GM12878 (cell line): ENCODE measurements around the gene TMC8. TPM values are rescaled to one million over a fixed set of nuclear protein-coding genes. Genes with fewer than 3 reads are reported as not detected.

Source experiments
- ATAC-seq: fragments of 200-7000 bp; cut with Tn5 transposase; 3 replicates; pipeline ENCODE4 v1.9.1; 2020; ENCODE audit warnings: mild to moderate bottlenecking, moderate library complexity
- BruUV-seq: library from RNA; stranded (reverse); fragments of 400-500 nt; replicated peaks from 2 replicates; lab custom pipeline; 2021; lab: Mats Ljungman, UMichigan
- CTCF ChIA-PET: fragments of 300-600 bp; sonication (Branson Sonifier 250); formaldehyde crosslinking; extraction: SDS; loops from one replicate; lab custom pipeline; 2021; ENCODE audit warnings: inconsistent platforms; lab: Yijun Ruan, JAX
- POLR2A ChIA-PET: fragments of 350-600 bp; formaldehyde crosslinking; extraction: SDS; loops from one replicate; lab custom pipeline; 2021; ENCODE audit warnings: inconsistent platforms; lab: Charles Lee
- RAD21 ChIA-PET: fragments of 300-600 bp; sonication (Branson Sonifier 250); formaldehyde crosslinking; loops from one replicate; lab custom pipeline; 2023; ENCODE audit warnings: antibody characterized with exemption; ENCODE audit not compliant: unreplicated experiment; lab: Charles Lee
- SMC1A ChIA-PET: fragments of 300-600 bp; sonication (Branson Sonifier 250); formaldehyde crosslinking; loops from one replicate; lab custom pipeline; 2023; ENCODE audit not compliant: unreplicated experiment, uncharacterized antibody; lab: Charles Lee
- DNase-seq: peaks from one replicate; pipeline ENCODE4 v3.0.0-alpha.2; 2011; ENCODE audit warnings: low read depth, low spot score
- FAIRE-seq: peaks from 3 replicates; lab custom pipeline; 2011; peaks lifted over from hg19 to GRCh38; lab: Jason Lieb, UNC
- H2AFZ ChIP-seq: 2 replicates; pipeline ENCODE4 v1.6.0; 2011; ENCODE audit warnings: low read depth, low read length, control low read depth; ENCODE audit not compliant: control insufficient read depth
- H3K27ac ChIP-seq: 2 replicates; pipeline ENCODE4 v1.5.1; 2011; ENCODE audit warnings: control low read depth; ENCODE audit not compliant: control insufficient read depth, insufficient read depth
- H3K27me3 ChIP-seq, 2 experiments: replicated peaks in 1 of 2; 2 replicates each; pipeline versions ENCODE4 v1.6.0 to v1.6.1; 2011; ENCODE audit warnings: low read length in 1 of 2; ENCODE audit not compliant: control insufficient read depth in 2 of 2, insufficient read depth in 2 of 2
- H3K36me3 ChIP-seq, 2 experiments: 2 replicates each; pipeline ENCODE4 v1.5.1; 2011; ENCODE audit warnings: low read length in 1 of 2; ENCODE audit not compliant: control insufficient read depth in 2 of 2, insufficient read depth in 2 of 2
- H3K4me1 ChIP-seq: 2 replicates; pipeline ENCODE4 v1.6.1; 2011; ENCODE audit warnings: mild to moderate bottlenecking, low read length, moderate library complexity, mixed read lengths; ENCODE audit not compliant: control insufficient read depth, insufficient read depth
- H3K4me2 ChIP-seq: 2 replicates; pipeline ENCODE4 v1.6.0; 2011; ENCODE audit warnings: control low read depth; ENCODE audit not compliant: control insufficient read depth, insufficient read depth
- H3K4me3 ChIP-seq: fragments of 200-600 bp; sonication (generic); 2 replicates; pipeline ENCODE4 v1.5.1; 2016
- H3K79me2 ChIP-seq: 2 replicates; pipeline ENCODE4 v1.6.0; 2011; ENCODE audit warnings: low read length; ENCODE audit not compliant: control insufficient read depth, insufficient read depth
- H3K9ac ChIP-seq: 2 replicates; pipeline ENCODE4 v1.8.0; 2011; ENCODE audit warnings: low read length, control low read depth, mixed read lengths; ENCODE audit not compliant: control insufficient read depth, insufficient read depth
- H3K9me3 ChIP-seq: replicated peaks from 3 replicates; pipeline ENCODE4 v1.5.1; 2011; ENCODE audit warnings: mild to moderate bottlenecking, low read length; ENCODE audit not compliant: control insufficient read depth, insufficient read depth
- H4K20me1 ChIP-seq: 2 replicates; pipeline ENCODE4 v1.6.0; 2011; ENCODE audit not compliant: control insufficient read depth, insufficient read depth
- ATF7 ChIP-seq: fragments of 450-650 bp; IDR thresholded peaks from 2 replicates; pipeline ENCODE4 v1.6.1; 2016; ENCODE audit warnings: low read depth, mild to moderate bottlenecking
- CBX5 ChIP-seq: sonication (generic); IDR thresholded peaks from 2 replicates; pipeline ENCODE4 v1.6.1; 2016; ENCODE audit warnings: low read depth, moderate library complexity, mild to moderate bottlenecking, inconsistent platforms
- FOXM1 ChIP-seq: IDR thresholded peaks from 2 replicates; pipeline ENCODE4 v1.6.1; 2012; ENCODE audit warnings: low read depth, mild to moderate bottlenecking, inconsistent platforms, low read length, moderate library complexity
- GATAD2B ChIP-seq: fragments of 450-650 bp; conservative IDR thresholded peaks from 2 replicates; pipeline ENCODE4 v1.6.1; 2017; ENCODE audit warnings: low read depth, mild to moderate bottlenecking, moderate library complexity
- IKZF1 ChIP-seq: fragments of 450-650 bp; conservative IDR thresholded peaks from 2 replicates; pipeline ENCODE4 v1.6.1; 2017; ENCODE audit warnings: antibody characterized with exemption, mild to moderate bottlenecking
- MYB ChIP-seq: fragments of 150-350 bp; IDR thresholded peaks from 2 replicates; pipeline ENCODE4 v1.6.1; 2014; ENCODE audit warnings: mild to moderate bottlenecking, low read depth, low read length, borderline replicate concordance
- POLR2AphosphoS5 ChIP-seq: IDR thresholded peaks from 2 replicates; pipeline ENCODE4 v1.6.1; 2011; ENCODE audit warnings: mild to moderate bottlenecking, low read length, inconsistent platforms
- WGBS: methylation state at CpG from one replicate; pipeline ENCODE4 v1.1.6; 2016; ENCODE audit warnings: low lambda C conversion rate; ENCODE audit not compliant: insufficient replicate concordance, insufficient coverage; ENCODE audit errors: missing lambda C conversion rate; 5-methylcytosine and 5-hydroxymethylcytosine counted together
- in situ Hi-C: fragments of 300-500 bp; cut with MboI; formaldehyde crosslinking; loops from 9 replicates; pipeline ENCODE4 v1.14.3; 2018; ENCODE audit warnings: mixed read lengths
- intact Hi-C: fragments of 100-400 bp; cut with micrococcal nuclease; formaldehyde crosslinking; loops from one replicate; pipeline ENCODE4 v1.14.2; 2022; ENCODE audit not compliant: unreplicated experiment
- polyA plus RNA-seq, 11 experiments: library from polyadenylated mRNA; depleted of rRNA in 4 of 11; unstranded in 6 of 11; stranded (reverse) in 5 of 11; fragments of >200 nt; fragmentation: Nextera tagmentation in 4 of 11; fragmentation: Illumina TruSeq in 1 of 11; extraction: Ambion mirVana in 4 of 11; extraction: Trizol in 1 of 11; gene quantifications; 1 replicate in 1 of 11; 2 replicates in 10 of 11; pipeline versions ENCODE4 v1.2.1 to v1.2.3, GENCODE V29; 2011 to 2016; ENCODE audit warnings: inconsistent platforms in 2 of 11, missing spikeins in 2 of 11, low read depth in 1 of 11
- total RNA-seq, 4 experiments: library from RNA; depleted of rRNA in 3 of 4; stranded (reverse); fragments of >200 nt in 3 of 4; fragmentation: Illumina TruSeq in 1 of 4; extraction: Trizol in 1 of 4; gene quantifications; 2 replicates each; pipeline versions ENCODE4 v1.2.1 to v1.2.3, GENCODE V29; 2013 to 2021
- TF ChIP-seq, protein P1 (sequence below): fragments of 150-350 bp; IDR thresholded peaks from 2 replicates; pipeline ENCODE4 v1.6.1; 2016; ENCODE audit warnings: low read depth, low read length
- TF ChIP-seq, protein P2 (sequence below): fragments of 450-650 bp; formaldehyde crosslinking; IDR thresholded peaks from 2 replicates; pipeline ENCODE4 v1.5.0; 2022; ENCODE audit warnings: mild to moderate bottlenecking, missing genetic modification characterization
- TF ChIP-seq, protein P3 (sequence below): fragments of 450-650 bp; IDR thresholded peaks from 2 replicates; pipeline ENCODE4 v1.6.1; 2017; ENCODE audit warnings: mild to moderate bottlenecking, moderate library complexity

The TMC8 gene
- total and polyA plus RNA-seq, 10 of the 15 experiments (the other 5 are each of a cell fraction or from before 2014, with no cell fraction given), result 2.7 to 128 (median 40.0) TPM

DNA sequence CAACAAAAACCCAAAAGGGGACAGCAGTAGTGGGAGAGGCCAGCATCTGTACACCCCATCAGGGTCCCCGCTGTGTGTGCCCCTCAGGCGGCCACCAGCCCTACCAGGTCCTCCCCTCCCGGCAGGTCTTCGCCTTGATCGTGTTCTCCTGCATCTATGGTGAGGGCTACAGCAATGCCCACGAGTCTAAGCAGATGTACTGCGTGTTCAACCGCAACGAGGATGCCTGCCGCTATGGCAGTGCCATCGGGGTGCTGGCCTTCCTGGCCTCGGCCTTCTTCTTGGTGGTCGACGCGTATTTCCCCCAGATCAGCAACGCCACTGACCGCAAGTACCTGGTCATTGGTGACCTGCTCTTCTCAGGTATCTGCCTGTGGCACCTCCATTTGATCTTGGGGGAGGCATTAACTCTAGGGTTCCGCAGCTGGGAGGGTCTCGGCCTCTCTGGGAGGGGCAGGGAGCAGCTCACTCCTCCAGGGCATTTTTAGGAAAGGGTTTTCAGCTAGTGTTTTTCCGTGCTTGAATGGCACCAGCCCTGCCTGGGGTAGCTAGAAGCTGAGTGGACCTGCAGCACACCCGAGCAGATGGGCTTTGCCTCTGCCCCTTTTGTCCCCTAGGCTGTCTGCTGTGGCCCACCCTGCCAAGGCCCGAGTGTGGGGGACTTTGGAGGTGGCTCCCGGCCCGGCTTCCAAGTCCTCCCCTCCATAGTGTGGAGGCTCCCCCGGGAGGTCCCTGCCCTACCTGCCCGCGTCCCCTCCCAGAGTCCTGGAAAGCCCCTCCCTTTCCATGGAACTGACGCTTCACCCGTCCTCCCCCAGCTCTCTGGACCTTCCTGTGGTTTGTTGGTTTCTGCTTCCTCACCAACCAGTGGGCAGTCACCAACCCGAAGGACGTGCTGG, 40.4 kb downstream of the TMC8 start:
- ChIA-PET CTCF (interaction anchor here (1.0 to 9.0 kb wide), 3 partner anchors 35 to 81 kb away, joined by 3 to 132 read pairs (median 100); partner anchors contain the start of genes TMC6 and TMC8), POLR2A (interaction anchor here (0.6 to 8.7 kb wide), 10 partner anchors 12 to 1980 kb away, joined by 3 to 85 read pairs (median 8); partner anchors contain the start of genes TMC6 and TMC8), SMC1A (interaction anchor here (0.8 to 2.6 kb wide), 10 partner anchors 10 to 45 kb away, joined by 3 to 11 read pairs (median 5); partner anchors contain the start of gene TMC8), RAD21 (interaction anchor here (1.0 to 8.6 kb wide), 6 partner anchors 19 to 80 kb away, joined by 3 to 83 read pairs (median 5); no protein-coding TSS in a partner anchor)
- Histone ChIP-seq H3K36me3 (peaks cover 0 to 26% of the 10 kb centered on the region in 2 experiments; a peak in 3 of 4 replicates), H3K79me2 (peaks cover 59% of the 10 kb centered on the region), H4K20me1 (no peaks in the 10 kb centered on the region; the same call in 1 of the 2 replicates), H3K4me1 (peaks cover 53% of the 10 kb centered on the region), H3K9ac (peak overlapping the region; percentile 62), H3K27me3 (no peaks in the 10 kb centered on the region), H3K4me2 (peak overlapping the region; percentile 96), H3K27ac (peak overlapping the region; percentile 86), H2AFZ (no peak overlapping the region), H3K4me3 (peak overlapping the region; percentile 70), H3K9me3 (no peaks in the 10 kb centered on the region)
- FAIRE-seq (no peak), ATAC-seq (no peak), DNase-seq (no peak)
- intact Hi-C loops, result no loop called here
- TSS peak; percentile 43 for BruUV-seq
- 44% methylated on average over 31 of the region's 31 CpGs for WGBS
- in situ Hi-C loops, result loop anchor here (25.0 kb wide), 1 partner anchor 1909 kb away; the partner anchor contains the start of gene UBALD2
- TF ChIP-seq, protein P1, sequence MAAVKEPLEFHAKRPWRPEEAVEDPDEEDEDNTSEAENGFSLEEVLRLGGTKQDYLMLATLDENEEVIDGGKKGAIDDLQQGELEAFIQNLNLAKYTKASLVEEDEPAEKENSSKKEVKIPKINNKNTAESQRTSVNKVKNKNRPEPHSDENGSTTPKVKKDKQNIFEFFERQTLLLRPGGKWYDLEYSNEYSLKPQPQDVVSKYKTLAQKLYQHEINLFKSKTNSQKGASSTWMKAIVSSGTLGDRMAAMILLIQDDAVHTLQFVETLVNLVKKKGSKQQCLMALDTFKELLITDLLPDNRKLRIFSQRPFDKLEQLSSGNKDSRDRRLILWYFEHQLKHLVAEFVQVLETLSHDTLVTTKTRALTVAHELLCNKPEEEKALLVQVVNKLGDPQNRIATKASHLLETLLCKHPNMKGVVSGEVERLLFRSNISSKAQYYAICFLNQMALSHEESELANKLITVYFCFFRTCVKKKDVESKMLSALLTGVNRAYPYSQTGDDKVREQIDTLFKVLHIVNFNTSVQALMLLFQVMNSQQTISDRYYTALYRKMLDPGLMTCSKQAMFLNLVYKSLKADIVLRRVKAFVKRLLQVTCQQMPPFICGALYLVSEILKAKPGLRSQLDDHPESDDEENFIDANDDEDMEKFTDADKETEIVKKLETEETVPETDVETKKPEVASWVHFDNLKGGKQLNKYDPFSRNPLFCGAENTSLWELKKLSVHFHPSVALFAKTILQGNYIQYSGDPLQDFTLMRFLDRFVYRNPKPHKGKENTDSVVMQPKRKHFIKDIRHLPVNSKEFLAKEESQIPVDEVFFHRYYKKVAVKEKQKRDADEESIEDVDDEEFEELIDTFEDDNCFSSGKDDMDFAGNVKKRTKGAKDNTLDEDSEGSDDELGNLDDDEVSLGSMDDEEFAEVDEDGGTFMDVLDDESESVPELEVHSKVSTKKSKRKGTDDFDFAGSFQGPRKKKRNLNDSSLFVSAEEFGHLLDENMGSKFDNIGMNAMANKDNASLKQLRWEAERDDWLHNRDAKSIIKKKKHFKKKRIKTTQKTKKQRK, result no peak
- TF ChIP-seq IKZF1, result peak; percentile 69
- TF ChIP-seq, protein P2, sequence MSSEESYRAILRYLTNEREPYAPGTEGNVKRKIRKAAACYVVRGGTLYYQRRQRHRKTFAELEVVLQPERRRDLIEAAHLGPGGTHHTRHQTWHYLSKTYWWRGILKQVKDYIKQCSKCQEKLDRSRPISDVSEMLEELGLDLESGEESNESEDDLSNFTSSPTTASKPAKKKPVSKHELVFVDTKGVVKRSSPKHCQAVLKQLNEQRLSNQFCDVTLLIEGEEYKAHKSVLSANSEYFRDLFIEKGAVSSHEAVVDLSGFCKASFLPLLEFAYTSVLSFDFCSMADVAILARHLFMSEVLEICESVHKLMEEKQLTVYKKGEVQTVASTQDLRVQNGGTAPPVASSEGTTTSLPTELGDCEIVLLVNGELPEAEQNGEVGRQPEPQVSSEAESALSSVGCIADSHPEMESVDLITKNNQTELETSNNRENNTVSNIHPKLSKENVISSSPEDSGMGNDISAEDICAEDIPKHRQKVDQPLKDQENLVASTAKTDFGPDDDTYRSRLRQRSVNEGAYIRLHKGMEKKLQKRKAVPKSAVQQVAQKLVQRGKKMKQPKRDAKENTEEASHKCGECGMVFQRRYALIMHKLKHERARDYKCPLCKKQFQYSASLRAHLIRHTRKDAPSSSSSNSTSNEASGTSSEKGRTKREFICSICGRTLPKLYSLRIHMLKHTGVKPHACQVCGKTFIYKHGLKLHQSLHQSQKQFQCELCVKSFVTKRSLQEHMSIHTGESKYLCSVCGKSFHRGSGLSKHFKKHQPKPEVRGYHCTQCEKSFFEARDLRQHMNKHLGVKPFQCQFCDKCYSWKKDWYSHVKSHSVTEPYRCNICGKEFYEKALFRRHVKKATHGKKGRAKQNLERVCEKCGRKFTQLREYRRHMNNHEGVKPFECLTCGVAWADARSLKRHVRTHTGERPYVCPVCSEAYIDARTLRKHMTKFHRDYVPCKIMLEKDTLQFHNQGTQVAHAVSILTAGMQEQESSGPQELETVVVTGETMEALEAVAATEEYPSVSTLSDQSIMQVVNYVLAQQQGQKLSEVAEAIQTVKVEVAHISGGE (CRISPR knock-in tag), result no peak
- TF ChIP-seq ATF7, result no peak
- TF ChIP-seq, protein P3, sequence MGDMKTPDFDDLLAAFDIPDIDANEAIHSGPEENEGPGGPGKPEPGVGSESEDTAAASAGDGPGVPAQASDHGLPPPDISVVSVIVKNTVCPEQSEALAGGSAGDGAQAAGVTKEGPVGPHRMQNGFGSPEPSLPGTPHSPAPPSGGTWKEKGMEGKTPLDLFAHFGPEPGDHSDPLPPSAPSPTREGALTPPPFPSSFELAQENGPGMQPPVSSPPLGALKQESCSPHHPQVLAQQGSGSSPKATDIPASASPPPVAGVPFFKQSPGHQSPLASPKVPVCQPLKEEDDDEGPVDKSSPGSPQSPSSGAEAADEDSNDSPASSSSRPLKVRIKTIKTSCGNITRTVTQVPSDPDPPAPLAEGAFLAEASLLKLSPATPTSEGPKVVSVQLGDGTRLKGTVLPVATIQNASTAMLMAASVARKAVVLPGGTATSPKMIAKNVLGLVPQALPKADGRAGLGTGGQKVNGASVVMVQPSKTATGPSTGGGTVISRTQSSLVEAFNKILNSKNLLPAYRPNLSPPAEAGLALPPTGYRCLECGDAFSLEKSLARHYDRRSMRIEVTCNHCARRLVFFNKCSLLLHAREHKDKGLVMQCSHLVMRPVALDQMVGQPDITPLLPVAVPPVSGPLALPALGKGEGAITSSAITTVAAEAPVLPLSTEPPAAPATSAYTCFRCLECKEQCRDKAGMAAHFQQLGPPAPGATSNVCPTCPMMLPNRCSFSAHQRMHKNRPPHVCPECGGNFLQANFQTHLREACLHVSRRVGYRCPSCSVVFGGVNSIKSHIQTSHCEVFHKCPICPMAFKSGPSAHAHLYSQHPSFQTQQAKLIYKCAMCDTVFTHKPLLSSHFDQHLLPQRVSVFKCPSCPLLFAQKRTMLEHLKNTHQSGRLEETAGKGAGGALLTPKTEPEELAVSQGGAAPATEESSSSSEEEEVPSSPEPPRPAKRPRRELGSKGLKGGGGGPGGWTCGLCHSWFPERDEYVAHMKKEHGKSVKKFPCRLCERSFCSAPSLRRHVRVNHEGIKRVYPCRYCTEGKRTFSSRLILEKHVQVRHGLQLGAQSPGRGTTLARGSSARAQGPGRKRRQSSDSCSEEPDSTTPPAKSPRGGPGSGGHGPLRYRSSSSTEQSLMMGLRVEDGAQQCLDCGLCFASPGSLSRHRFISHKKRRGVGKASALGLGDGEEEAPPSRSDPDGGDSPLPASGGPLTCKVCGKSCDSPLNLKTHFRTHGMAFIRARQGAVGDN, result peak; percentile 40; the same call in 1 of the 2 replicates
- TF ChIP-seq MYB, result no peak
- TF ChIP-seq GATAD2B, result 0 out of 2 replicates have a peak, but pooled peaks have one; percentile 47
- TF ChIP-seq CBX5, result no peak
- 0 out of 2 replicates have a peak, but pooled peaks have one; percentile 46 for TF ChIP-seq POLR2AphosphoS5
- TF ChIP-seq FOXM1, result no peak
